ENCODE results near the gene SCO1.

SCO1 gene

DNA sequence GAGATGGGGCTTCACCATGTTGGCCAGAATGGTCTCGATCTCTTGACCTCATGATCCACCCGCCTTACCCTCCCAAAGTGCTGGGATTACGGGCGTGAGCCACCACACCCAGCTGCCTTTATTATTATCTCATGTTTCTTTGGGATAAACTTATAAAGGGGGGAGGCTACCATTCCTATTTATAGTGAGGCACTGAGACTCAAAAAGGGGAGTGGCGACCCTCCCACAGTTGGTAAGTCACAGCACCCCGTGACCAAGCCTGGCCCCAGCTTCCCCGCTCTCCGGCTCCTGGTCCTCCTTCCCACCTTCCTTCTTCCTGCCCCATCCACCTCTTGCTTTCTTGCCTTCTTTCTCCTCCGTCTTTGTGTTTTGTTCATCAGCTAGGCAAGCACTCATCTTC is 45.4 kb downstream of the SCO1 start:
- DNase-seq = no peak

DNA sequence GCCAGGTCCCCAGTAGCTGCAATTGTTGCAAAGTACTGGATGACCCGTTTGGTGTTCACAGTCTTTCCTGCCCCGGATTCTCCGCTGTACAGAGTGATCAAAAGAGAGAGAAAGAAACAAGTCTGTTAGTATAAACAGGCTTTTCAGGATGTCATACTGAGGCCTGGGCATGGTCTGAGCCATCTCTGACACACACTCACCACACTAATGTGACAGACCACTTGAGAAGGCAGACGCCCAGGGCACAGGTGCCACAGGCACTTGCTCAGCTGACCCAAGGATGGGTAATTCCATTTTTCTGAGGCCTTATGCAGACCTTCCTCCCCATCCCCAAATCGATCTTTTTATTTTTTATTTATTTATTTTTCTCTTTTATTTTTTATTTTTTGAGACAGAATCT is 47.7 kb downstream of the SCO1 start:
- no peak for DNase-seq

DNA sequence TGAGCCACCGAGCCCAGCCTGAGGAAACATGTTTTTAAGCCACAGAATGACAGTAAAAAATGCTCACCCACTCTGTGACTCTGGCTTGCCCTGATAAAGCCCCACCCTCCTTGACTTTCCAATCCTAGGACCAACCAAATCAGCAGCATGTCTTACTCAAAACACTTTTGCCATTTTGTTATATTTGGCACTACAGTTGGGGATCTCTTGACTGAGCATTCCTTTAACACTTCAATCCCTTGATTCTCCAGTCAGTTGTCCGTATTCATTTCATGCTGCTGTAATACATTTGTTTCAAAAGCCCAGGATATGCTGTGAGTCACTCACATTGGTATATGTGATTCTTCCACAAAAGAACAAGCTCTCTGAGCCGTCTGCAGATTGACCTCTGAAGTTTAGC is 48.4 kb downstream of the SCO1 start:
- DNase-seq = no peak

DNA sequence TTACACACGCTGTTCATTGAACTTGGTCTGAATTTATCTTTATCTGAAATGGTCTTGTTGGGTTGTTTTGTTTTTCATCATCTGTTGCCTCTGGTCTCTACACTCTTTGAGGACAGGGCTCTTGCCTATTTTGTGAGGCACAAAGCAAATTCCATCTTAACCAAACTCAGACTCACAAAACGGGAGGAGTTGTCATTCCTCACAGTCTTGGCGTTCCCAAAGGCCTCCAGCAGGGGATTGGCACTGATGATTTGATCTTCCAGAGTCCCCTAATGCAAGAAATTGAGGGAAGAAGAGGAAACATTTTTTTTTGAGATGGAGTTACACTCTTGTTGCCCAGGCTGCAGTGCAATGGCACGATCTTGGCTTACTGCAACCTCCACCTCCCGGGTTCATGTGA is 49.0 kb downstream of the SCO1 start:
- DNase-seq = no peak

DNA sequence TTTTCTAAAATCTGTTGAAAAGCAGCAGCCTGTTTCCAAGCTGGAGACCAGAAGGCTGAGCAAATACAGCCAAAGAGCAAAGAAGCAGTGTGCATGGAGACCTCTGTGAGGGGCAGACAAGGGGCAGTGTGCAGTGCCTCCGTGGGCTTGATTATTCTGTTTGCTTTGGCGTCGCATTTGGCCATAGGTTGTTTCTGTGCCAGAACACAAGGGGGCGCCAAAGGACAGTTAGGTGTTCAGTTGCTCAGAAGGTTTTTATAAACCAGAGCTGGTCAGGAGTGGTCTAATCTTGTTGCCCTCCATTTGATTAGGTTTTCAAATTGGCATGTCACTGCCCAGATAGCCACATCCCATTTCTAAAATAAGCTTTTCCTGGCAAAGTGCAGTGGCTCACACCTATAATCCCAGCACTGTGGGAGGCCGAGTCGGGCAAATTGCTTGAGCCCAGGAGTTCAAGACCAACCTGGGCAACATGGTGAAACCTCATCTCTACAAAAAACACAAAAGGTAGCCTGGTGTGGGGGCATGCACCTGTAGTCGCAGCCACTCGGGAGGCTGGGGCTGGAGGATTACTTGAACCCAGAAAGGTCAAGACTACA is 50.8 kb downstream of the SCO1 start:
- DNase-seq = peak; percentile 54

DNA sequence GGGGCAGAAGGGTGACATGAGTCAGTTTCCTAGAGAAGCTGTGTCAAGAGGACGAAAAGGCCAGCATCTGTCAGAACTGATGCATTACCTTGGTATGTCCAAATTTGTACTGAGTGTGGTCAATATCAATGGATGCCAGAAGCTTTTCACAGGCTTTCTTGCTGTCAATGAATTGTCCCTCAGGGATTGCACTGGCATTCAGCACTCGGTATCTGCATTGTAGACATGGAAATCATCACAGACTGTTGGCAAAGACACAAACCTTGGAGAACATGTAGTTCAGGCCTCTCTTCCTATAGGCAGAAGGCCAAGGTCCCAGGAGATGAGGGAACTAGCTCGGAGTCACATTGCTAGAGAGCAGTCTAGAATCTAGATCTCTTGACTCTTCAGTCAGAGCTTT is 56.9 kb downstream of the SCO1 start:
- DNase-seq = no peak

DNA sequence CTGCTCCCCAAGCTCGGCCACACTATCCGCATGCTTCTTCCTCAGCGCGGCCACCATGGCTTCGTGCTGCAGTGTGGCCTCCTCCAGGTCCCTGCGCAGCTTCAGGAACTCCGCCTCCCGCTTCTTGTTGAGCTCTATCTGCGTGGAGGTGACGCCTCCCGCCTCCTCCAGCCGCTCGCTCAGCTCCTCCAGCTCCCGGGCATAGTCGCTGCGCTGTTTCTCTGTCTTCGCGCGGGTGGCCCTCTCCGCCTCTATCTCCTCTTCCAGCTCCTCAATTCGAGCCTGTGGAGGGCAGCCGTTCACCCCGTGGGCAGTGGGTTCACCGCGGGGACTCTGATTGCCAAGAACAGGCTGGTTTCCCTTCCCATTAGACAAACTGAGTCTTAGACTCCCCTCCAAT is 59.2 kb downstream of the SCO1 start:
- no peak for DNase-seq

DNA sequence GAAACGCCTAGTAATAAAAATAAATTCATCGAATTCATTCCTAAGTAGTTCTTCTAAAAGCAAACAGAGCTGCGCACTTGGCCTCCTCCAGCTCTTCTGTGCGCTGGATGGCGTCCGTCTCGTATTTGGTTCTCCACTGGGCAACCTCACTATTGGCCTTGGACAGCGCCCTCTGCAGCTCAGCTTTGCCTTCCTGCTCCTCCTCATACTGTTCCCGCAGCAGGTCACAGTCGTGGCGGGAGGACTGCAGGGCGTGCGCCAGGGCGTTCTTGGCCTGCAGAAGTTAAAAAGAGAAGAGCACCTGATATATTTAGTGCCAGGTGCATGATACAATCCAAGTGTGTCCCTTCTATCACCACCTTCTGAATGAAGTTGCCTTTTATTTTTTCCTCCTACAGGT is 62.0 kb downstream of the SCO1 start:
- DNase-seq = no peak

DNA sequence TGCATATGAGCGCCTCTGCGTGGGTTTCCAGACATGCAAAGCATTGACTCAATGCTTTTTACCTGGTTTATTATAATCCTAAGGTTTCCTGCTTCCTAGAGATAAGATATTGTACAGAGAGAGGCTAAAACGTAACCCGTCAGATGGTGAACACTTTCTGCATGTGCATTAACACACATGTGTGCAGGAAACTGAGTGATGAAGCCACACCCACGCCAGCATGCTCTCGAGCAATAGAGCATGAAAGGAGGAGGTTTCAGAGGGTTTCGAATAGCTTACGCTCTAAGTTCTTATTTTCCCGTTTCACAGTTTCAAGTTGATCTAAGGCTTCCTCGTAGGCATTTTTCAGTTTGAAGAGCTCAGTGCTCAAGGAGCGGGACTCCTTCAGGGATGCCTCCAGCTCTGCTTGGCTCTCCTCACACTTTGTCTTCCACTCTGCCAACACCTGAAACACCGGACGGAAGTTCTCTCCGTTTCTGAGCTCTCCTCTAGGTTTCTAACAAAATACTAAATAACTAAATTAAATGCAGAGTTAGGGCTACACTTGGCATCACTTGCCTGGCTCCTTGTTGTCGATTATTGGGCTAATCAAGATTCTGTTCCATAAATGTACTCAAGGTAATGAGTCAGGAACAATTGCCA is 63.5 kb downstream of the SCO1 start:
- no peak for DNase-seq

DNA sequence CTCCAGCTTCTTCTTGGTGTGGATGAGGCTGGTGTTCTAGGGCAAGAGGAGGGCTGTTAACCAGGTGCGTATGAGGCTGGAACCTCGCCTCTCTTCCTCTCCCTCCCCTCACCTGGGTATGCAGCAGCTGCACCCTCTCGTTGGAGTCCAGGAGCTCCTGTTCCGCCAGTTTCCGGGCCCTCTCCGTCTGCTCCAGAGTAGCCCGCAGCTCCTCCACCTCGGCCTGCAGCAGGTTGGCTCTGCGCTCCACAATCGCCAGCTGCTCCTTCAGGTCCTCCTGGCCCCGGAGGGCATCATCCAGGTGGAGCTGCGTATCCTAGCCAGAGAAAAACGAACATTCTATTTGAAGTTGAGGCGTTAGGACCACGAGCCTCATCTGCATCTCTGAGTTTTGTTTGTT is 65.6 kb downstream of the SCO1 start:
- DNase-seq = no peak

DNA sequence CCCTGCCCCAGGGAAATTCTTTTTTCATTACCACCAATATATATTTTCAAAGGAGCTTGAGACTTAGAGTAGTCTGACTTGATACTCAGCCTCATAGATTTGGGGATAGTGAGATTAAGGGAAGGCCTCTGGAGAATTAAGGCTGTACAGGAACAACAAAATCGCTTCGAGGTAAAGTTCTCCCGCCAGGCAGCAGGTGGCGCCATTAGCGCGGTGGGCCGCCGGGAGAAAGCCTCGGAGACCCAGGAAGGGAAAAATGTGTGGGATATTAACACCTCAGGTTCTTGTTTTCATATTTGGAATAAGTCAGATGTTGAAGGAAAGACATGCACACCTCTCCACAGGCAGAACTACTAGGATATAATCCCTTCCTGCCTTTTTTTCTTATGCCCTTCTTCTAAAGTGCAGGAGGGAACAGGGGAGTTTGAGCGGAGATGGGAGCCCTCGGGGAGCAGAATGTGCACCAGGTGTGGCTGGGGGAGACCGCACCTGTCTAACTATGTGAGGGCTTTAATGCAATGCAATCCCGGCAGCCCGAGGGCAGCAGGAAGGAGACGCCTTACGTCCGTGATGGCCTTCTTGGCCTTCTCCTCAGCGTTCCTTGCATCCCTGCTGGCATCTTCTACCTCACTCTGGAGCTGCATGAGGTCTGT is 66.2 kb downstream of the SCO1 start:
- peak; percentile 15 for DNase-seq

DNA sequence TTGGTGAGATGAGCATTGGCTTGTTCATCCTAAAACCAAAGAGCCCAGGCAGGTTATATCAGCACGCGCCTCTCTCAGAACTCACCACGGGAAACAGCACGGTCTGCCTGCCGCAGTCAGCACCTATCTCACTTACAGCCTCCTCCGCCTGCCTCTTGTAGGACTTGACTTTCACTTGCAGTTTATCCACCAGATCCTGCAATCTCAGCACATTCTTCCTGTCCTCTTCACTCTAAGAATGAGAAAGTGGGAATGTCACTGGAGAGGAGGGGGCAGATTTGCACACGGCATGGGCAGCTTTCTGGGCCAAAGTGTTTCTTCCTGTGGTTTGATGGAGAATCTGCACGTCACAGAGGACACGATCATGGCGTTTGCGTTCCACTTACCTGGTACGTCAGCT is 67.6 kb downstream of the SCO1 start:
- no peak for DNase-seq

DNA sequence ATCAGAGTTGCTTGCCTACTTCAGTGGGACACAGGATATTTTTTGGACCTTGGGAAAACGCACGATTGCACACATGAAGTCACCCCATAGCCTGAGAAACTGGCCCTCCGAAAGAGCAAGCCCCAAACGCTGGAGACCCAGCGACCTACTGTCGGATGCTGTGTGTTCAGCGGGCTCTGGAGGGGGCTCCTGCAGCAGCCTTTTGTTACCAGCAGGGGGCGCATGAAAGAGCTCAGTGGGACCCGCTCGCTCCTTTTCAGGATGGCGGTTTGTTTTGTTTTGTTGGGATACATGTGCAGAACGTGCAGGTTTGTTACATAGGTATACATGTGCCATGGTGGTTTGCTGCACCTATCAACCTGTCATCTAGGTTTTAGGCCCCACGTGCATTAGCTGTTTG is 68.6 kb downstream of the SCO1 start:
- DNase-seq = no peak

DNA sequence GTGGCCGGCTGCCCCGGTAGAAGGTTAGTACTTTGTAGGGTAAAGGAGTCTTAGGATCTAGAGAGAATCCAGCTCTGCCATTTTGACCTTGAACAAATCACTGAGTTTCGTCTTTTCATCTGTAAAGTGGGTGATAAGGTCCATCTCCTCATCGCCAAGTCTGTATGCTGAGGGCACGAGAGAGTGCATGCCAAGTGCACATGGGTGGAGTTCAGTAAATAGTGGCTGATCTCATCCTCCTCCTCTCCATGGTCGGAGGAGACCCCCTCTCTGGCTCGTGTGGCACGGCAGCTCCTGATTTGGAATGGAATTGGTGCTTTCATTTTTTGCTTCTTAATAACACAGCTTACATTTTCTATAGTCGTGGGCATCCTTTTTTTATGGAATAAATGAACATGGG is 70.9 kb downstream of the SCO1 start:
- no peak for DNase-seq

DNA sequence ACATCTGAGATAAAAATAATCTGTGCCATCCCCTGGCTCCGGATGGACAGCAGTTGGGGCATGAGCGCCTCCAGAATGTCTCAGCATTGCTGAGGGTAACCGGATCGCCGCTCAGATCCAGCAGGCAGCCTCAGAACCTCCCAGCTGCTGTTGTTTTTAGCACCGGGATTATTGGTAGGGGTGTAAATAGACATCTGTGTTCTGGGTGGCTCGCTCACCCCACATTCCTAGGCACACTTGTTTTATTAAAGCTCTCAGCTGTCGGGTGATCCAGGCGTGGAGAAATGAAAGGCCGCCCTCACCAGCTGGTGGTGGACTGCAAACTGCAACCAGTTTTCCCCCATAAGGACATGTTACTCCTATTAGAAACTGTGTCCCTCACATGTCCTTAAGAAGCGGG is 72.4 kb downstream of the SCO1 start:
- no peak for DNase-seq

DNA sequence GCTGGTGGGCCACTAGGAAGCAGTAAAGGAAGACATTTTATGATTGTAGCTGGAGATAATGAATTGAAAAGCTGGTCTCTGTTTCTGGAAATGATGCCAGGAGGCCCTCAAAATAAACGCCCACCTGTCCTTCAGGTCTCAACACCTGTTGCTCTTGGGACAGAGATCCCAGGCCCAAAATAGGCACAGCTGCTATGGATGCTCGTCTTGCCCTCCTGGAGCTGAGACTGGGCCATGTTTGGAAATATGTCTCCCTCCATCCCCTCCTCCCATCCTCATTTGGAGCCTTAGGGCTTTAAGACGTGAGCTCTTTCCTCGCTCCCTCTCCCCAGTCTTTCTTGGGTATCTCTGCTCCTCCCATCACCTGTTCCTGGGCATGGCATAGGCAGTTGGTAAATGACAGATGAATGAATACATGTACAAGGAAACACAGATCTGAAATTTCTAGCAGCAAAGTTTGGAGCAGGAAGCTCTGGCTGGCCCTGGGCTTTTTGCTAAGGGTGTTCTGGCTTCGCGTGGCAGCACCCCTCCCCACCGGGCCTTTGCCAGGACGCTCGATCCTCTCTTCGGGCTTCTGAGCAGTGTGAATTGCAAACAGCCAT is 73.5 kb downstream of the SCO1 start:
- DNase-seq = no peak

DNA sequence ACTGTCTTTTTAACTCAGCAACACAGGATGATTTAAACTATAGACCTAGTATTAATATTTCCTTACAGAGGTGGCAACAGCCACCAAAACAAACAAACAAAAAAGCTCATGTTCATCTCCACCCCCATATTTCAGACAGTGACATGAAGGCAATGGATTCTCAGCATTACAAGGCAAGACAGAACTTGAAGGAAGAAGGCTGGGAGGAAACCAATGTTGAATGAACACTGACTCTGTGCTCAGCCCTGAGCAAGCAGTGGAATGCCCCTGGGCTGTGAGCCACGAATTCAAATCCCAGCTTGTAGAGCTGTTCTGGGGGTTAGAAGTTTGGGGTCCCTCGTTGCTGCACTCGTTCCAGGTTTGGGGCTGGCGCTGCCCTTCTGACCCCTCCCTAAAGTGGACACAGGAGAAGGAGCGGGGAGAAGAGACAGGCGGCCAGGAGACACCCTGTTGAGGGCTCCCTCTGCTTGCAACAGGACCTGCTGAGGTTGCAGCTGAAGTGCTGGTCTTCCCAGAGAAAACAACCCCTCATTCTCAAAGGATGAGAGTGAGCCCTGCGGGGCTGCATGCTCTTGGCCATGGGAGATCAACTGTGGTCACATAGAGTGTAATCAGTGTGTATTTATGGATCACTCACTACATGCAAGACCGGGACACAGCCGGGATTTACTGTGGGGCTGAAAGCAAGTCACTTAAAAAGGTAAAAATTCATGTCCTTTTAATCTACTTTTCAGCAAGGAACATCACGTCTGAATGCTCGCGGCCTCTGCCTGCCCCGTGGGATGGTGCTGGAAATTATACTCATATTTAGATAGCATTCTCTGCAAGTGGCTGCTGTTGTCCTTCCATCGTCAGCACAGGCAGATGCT is 74.5 kb downstream of the SCO1 start:
- no peak for DNase-seq

Measured in inflammatory macrophage treated with lipopolysaccharide for 4 hours (primary cell).